ENCODE results near the gene PSTK.
A peak's percentile ranks its signal among the peaks of the same experiment; 100 is the strongest.

Gene PSTK

GRCh38 chr10:122993797-122994336 lies 13.7 kb downstream of the PSTK start:
- no peak for DNase-seq

- DNase-seq, result peak; percentile 68
Measured at GRCh38 chr10:122995936-122996335, 15.7 kb downstream of the PSTK start.

- no peak for DNase-seq
Measured at GRCh38 chr10:122997864-122998263, 17.7 kb downstream of the PSTK start.

- DNase-seq, result no peak
Measured at GRCh38 chr10:122998360-122998917, 18.2 kb downstream of the PSTK start.

- DNase-seq, result no peak
Measured at GRCh38 chr10:122998934-122999333, 18.7 kb downstream of the PSTK start.

DNA sequence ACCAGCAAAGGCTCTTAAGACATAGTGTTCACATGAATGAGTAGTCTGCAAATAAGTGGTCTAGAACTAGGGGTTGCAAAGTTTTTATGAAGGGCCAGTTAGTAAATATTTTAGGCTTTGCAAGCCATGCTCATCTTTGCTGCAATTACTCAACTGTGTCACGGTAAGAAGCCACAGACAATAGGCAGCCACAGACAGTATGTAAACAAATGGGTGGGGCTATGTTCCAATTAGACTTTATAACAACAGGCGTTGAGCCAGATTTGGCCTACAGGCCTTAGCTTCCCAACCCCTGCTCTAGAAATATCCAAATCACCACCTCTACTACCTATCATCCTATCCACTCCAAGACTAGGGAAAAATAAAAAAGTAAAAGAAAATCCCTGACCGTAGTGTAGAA lies 19.1 kb downstream of the PSTK start:
- peak; percentile 34 for DNase-seq

GRCh38 chr10:123000155-123000554 lies 20.0 kb downstream of the PSTK start:
- DNase-seq, result no peak

- DNase-seq, result no peak
Measured at GRCh38 chr10:123001370-123001769, 21.2 kb downstream of the PSTK start.

- no peak for DNase-seq
Measured at GRCh38 chr10:123004298-123004697, 24.1 kb downstream of the PSTK start.

DNA sequence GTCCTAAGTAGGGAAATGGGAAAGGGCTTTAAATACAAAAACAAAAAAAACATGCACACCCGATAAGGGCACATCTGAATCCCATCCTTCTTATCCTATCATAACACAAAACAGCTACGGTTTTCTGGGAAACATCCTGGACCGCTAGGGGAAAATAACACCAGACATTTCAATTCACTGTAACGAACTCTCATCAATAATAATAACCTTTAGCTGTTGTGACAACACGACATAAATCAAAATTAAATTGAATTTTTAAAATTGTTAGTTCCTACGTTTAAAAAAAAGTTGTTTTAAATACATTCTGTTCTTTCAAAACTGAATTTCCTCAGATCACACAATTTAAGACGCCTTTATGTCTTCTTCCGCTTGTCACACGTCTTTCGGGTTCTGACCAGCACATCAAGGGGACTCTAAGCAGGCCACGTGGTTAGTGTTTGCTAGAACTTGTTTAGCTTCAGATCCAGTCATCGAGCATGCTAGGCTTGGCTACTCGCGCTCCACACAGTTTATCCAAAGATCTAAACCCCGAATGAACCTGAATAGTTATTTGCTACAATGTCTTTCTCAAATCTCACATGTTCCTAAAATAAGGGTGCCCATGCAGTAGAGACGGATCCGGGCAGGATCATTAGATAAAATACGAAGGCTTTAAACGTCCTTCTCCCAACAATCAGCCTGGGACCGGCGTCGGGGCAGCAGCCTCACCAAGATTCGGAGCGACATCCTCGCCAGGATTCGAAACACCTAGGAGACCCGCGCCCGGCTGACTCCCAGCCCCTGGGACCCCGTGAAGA lies 27.6 kb downstream of the PSTK start:
- peak; percentile 78 for DNase-seq

DNA sequence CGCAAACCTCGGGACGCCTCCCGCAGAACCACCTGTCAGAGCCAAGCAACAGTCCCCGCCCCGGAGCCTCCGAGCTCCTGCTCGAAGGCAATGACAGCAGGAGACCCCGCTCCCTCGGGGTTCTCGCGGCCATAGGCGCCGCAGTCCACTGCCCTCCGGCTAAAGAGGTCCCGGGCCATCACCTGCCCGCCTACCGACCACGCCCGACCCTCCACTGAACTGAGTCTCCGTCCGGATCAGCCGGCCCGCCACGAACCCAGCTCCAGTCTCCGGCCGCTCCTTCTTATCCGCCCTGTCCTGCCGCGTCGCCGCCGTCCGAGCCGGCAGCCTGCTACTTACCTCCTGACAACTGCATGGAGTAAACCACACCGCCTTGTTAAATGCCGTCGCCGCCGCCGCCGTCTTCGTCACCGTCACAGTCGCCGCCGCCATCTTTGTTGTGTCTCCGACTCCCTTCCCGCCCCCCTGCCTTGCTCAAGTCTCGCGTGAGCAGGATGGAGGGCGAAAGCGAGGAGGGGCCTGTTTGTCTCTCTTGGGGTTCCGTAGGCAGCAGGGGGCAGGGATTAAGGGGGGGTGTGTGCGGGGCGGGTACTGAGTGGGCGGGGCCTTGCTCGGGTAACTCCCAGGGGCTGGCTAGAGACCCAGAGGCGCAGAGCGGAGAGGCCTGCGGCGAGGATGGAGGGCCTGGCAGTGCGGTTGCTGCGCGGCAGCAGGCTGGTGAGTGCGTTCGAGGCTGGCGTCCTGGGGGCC lies 28.3 kb downstream of the PSTK start, which contains the start of the genes ACADSB and IKZF5:
Gene ACADSB (plus strand): TSS at position 652 of the 750 bp plus-strand sequence. CDS start 24 bp downstream, at position 676.
Gene IKZF5 (minus strand): TSS at position 441 of the 750 bp plus-strand sequence. CDS start 10,170 bp downstream, outside the sequence.
- peak; percentile 97 for DNase-seq

DNA sequence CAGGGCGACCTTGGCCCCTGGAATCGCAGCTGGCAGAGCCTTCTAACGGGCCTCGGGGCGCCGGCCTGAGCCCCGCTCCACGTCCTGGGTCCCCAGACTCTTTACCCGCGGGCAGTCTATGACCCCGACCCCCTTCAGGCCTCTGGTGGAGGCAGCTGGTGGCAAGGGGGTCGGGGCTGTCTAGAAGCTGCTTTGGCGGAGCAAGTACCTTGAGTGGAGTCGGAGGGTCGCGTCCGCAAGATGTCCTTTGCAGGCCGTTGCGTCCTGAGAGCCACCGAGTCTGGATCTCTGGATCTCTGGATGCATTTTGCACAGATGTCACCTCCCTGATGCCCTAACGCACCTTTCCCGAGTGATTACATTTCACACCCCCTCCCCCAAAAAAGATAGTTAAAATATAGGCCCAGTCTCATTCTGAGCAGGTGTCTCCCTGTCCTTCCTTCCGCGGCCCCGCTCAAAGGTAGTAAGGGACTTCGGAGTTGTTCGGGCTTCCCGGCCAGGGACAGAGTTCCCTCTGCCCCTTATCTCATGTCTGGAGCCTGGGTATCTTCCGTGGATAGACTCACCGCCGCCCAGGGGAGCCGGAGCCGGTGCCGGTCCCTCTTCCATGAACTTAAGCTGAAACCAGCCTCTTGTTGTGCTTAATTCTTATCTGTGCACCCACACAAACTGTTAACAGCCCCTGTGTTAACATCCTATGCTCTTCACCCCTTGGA lies 29.1 kb downstream of the PSTK start:
- DNase-seq, result peak; percentile 34

DNA sequence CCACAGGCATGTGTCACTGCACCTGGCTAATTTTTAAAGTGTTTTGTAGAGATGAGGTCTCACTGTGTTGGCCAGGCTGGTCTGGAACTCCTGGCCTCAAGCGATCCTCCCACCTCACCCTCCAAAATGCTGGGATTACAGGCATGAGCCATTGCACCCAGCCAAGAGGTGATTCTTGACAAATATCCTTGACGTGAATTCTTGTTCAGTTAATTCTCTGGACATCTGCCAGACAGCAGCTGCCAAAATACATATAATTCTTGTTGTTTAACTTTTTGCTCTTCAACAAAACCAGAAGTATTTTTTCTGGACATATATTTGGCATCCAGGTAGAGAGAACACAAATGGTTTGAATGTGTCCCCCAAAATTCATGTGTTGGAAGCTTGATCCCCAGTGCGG lies 31.8 kb downstream of the PSTK start:
- DNase-seq, result no peak

- no peak for DNase-seq
Measured at GRCh38 chr10:123013456-123014419, 33.5 kb downstream of the PSTK start.

DNA sequence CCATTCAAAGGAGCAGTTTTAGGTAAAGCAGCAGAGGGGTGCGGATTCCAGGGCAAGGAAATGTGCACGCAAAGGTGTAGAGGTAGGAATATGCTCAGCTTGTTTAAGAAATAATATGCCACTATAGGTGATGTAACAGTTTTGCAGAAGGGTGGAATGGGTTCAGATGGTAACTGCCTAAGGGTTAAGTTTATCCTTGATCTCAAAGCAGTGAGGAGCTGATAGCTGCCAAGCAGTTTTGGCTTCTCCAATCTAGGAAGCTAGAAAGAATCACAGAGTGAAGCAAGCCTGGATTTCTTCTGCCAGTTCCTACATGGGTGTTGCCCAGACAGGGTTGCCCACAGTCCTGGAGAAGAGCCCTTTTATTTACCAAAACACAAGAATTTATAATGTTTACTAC lies 34.6 kb downstream of the PSTK start:
- DNase-seq, result no peak

- no peak for DNase-seq
Measured at GRCh38 chr10:123016228-123016627, 36.0 kb downstream of the PSTK start.

GRCh38 chr10:123017421-123018165 lies 37.4 kb downstream of the PSTK start:
- no peak for DNase-seq

DNA sequence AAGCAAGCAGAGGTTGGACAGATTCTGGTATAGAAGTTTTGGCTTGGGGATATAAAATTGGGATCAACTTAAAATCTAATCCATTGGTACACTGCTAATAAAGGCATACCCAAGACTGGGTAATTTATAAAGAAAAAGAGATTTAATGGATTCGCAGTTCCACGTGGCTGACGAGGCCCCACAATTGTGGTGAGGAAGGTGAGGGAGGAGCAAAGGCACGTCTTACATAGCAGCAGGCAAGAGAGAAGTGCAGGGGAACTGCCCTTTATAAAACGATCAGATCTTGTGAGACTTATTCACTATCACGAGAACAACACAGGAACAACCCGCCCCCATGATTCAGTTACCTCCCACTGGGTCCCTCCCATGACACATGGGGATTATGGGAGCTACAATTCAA lies 38.3 kb downstream of the PSTK start:
- DNase-seq, result no peak

GRCh38 chr10:123019264-123019663 lies 39.1 kb downstream of the PSTK start:
- DNase-seq, result no peak

GRCh38 chr10:123019941-123020703 lies 39.9 kb downstream of the PSTK start:
- no peak for DNase-seq
